HS-5 (cell line): ENCODE data around the gene SORCS2.

Experiments
- DNase-seq: peaks from one replicate; pipeline ENCODE4 v3.0.0-alpha.2; 2012; ENCODE audit warnings: low read depth

Gene SORCS2

GRCh38 chr4:7270121-7270520 lies 77.8 kb downstream of the SORCS2 start:
- no peak for DNase-seq

DNA sequence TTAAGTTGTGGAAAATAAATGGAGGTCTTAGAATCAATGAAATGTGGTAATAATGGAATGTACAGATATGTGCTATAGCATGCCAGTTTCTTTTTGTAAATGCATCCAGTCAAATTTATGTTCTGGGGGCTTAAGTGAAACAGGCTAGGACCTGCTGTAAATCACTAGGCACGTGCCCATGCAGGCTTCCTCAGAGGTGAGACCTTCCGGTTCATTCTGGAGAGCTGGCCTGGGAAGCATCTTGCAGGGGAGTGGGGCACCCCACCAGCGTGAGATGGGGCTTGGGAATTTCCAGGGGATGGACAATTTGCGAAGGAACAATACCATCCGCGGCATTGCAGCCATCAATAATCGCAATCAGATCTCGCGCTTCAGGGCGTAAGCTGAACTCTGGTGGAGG lies 80.1 kb downstream of the SORCS2 start:
- DNase-seq, result no peak

- no peak for DNase-seq
Measured at GRCh38 chr4:7273738-7274297, 81.5 kb downstream of the SORCS2 start.

GRCh38 chr4:7275067-7275466 lies 82.7 kb downstream of the SORCS2 start:
- DNase-seq, result no peak

- DNase-seq, result no peak
Measured at GRCh38 chr4:7275490-7276154, 83.3 kb downstream of the SORCS2 start.

- no peak for DNase-seq
Measured at GRCh38 chr4:7276515-7276914, 84.2 kb downstream of the SORCS2 start.

DNA sequence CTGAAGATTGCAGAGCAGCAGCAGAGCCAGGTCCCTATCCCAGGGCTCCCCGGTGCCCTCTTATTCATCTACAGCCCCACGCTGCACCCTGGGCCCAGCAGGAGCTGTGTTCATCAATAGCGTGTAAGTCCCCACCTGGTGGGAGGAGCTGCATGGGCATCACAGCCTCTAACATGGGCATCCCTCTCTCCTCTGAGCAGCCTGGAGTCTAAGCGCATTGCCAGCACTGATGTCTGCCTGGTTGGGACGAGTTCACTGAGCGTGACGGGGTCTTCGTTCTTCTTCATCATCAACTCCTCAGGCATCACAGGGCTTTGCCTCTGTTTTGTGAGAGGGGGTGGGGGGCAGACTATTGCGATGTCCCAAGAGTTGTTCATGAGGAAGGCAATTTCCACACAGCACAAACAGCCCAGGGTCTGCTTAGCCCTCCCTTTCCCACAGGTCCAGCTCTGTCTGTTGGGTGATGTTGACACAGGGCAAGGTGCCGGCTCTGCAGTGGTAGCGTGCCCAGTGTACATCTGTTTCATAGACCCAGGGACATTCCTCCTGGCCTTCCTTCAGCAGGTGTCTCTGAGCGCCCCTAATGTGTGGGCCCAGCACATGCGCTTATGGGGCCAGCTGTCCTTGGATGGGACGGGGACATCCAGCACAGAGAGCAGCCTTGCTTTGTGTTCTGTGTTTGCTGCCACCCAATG lies 85.9 kb downstream of the SORCS2 start:
- no peak for DNase-seq

GRCh38 chr4:7278981-7279380 lies 86.6 kb downstream of the SORCS2 start:
- DNase-seq, result no peak

DNA sequence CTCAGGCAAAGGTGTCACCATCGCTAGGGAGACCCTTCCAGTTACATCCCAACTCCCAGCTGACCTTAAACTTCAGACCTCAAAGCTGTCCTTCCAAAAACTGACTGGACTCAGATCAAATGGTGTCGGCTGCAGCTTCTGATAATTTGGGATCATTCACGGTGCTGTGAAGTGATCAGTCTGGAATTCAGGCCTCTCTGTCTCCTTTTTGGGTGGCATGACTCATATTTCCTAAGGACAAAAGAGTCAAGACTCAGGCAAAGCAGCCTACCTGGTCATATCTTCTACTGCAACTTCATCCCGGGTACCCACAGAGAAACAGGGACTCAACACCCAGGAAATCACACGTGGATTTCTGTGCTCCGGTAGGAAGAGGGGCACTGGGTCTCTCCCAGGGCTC lies 87.6 kb downstream of the SORCS2 start:
- DNase-seq, result peak; percentile 20

- DNase-seq, result peak; percentile 34
Measured at GRCh38 chr4:7280926-7281690, 88.8 kb downstream of the SORCS2 start.

GRCh38 chr4:7281691-7282665 lies 89.6 kb downstream of the SORCS2 start:
- DNase-seq, result no peak

DNA sequence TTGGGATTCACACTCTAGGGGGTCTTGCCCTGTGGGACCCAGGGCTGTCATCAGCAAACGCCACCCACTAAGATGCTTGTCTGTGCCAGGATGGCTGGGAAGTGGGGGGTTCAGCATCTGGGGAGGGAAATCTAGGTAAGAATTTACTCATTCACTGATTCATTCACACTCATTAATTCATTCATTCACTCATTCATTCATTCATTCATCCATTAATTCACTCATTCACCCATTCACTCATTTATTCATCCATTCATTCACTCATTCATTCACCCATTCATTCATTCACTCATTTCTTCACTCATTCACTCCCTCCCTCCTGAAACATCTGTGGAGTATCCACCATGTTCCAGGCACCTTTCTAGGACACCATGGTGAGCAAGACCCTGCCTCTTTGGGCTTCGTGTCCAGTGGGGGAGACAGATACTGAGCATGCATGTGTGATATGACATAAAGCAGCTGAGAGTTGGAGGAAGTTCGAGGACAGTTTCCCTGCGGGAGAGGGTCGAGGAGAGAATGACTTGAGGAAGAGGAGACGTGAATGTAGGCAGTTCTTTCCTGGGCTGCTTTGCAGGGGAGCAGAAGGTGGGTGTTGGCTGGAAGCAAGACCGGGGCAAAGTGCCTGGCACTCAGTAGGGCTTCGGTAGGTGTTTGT lies 90.6 kb downstream of the SORCS2 start:
- no peak for DNase-seq

GRCh38 chr4:7285244-7286094 lies 93.1 kb downstream of the SORCS2 start:
- DNase-seq, result no peak

- DNase-seq, result no peak
Measured at GRCh38 chr4:7286170-7286569, 93.8 kb downstream of the SORCS2 start.

- DNase-seq, result no peak
Measured at GRCh38 chr4:7286798-7287197, 94.5 kb downstream of the SORCS2 start.

- DNase-seq, result no peak
Measured at GRCh38 chr4:7287274-7287917, 95.1 kb downstream of the SORCS2 start.

DNA sequence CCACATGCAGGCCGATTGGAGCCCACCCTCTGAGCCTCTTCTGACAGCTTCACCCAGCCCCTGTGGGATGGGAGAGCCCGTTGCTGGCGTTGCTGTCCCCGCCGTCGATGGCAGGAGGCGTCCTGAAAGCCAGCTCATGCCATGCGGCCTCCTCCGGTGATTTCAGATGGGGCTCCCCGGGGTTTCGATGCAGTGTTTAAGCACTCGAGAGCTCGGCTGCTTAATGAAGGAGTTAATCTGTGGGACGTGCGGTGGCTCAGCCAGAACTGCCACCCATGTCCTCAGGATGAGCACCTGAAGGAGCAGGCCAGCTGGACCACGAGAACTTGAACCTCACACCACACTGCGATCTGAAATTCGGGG lies 95.6 kb downstream of the SORCS2 start:
- DNase-seq, result no peak

GRCh38 chr4:7288751-7289523 lies 96.6 kb downstream of the SORCS2 start:
- no peak for DNase-seq

GRCh38 chr4:7289589-7289988 lies 97.3 kb downstream of the SORCS2 start:
- DNase-seq, result no peak
